ENCODE results near the gene TMEM80.

Gene TMEM80

DNA sequence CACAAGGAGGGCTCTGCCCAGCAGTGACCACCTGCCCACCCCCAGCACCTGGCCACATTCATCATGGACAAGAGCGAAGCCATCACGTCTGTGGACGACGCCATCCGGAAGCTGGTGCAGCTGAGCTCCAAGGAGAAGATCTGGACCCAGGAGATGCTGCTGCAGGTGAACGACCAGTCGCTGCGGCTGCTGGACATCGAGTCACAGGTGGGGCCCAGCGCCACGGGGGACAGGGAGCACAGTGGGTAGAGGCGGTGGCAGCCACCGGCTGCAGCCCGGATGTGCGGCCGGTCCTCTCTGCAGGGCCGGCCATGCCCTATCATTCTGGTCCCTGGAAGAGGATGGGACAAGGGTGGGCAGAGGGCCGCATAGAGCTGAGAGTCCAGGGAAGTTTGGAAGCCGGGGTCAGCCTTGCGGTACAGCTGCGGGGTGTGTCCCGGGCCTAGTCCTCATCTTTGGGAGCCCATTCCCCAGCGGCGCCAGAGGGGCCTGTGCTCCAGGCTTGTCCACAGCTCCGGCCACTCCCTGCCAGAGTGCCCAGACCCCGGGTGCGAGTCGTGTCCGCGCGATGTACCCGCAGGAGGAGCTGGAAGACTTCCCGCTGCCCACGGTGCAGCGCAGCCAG is 24.5 kb downstream of the TMEM80 start:
- peaks cover 3 to 54% (median 27%) of the 10 kb centered on the region in 3 experiments for H3K27me3 ChIP-seq (ENCODE audit: control insufficient read depth in 3 of 3, insufficient read depth in 3 of 3, low read depth in 1 of 3, low read length in 3 of 3)
- peak overlapping the region; percentile 81 for H2BK15ac ChIP-seq (ENCODE audit: low read length)
- peak overlapping the region; percentile 82 for H2BK5ac ChIP-seq (ENCODE audit: low read length)
- WGBS, 2 donors (ENCODE audit: extremely low coverage in 2 of 2, insufficient read length in 2 of 2, insufficient replicate concordance in 1 of 2), result no CpG with 5 or more reads among the region's 35 CpGs
- peak overlapping the region; percentile 91 for H3K23ac ChIP-seq (ENCODE audit: low read depth, low read length, poor library complexity)
- peak overlapping the region; percentile 17 for H4K8ac ChIP-seq (ENCODE audit: low read depth, low read length)
- no peak overlapping the region for H3K14ac ChIP-seq (ENCODE audit: low read length)
- H3K18ac ChIP-seq (ENCODE audit: low read length), result peak overlapping the region; percentile 92
- peaks cover 0 to 5% of the 10 kb centered on the region in 2 donors for H3K4me1 ChIP-seq (ENCODE audit: control insufficient read depth in 2 of 2, insufficient read depth in 1 of 2, low read depth in 1 of 2, low read length in 2 of 2)
- peak overlapping the region; percentile 79 for H2AFZ ChIP-seq (ENCODE audit: low read length)
- peak overlapping the region; percentile 72 for H2BK120ac ChIP-seq (ENCODE audit: low read depth, low read length)
- H2BK12ac ChIP-seq (ENCODE audit: low read length), result no peak overlapping the region
- H3K4me3 ChIP-seq (ENCODE audit: low read length in 2 of 2), result peak overlapping the region in 1 of 2 donors; percentile 66
- no peaks in the 10 kb centered on the region for H3K36me3 ChIP-seq (replicated peaks in 1 of 2; ENCODE audit: control insufficient read depth in 2 of 2, insufficient read depth in 2 of 2, low read length in 2 of 2)
- no peaks in the 10 kb centered on the region for H3K9me3 ChIP-seq (replicated peaks in 1 of 2; ENCODE audit: control insufficient read depth in 2 of 2, insufficient read depth in 1 of 2, low read depth in 1 of 2, low read length in 2 of 2)
- H3K27ac ChIP-seq (replicated peaks; ENCODE audit: low read length), result no peak overlapping the region
- no peaks in the 10 kb centered on the region for H3K79me1 ChIP-seq (ENCODE audit: low read depth, low read length)
- H2AK5ac ChIP-seq (ENCODE audit: low read depth, low read length), result peak overlapping the region; percentile 97
- peak overlapping the region; percentile 70 for H3K9ac ChIP-seq (ENCODE audit: low read depth, low read length, poor library complexity)
- H3K4ac ChIP-seq (ENCODE audit: low read length), result peak overlapping the region; percentile 89
- H4K91ac ChIP-seq (ENCODE audit: low read depth, low read length, poor library complexity), result peak overlapping the region; percentile 43
- H3K4me2 ChIP-seq (ENCODE audit: insufficient read depth, low read length, poor library complexity, severe bottlenecking), result peak overlapping the region; percentile 45
- DNase-seq (ENCODE audit: low spot score), result no peak

DNA sequence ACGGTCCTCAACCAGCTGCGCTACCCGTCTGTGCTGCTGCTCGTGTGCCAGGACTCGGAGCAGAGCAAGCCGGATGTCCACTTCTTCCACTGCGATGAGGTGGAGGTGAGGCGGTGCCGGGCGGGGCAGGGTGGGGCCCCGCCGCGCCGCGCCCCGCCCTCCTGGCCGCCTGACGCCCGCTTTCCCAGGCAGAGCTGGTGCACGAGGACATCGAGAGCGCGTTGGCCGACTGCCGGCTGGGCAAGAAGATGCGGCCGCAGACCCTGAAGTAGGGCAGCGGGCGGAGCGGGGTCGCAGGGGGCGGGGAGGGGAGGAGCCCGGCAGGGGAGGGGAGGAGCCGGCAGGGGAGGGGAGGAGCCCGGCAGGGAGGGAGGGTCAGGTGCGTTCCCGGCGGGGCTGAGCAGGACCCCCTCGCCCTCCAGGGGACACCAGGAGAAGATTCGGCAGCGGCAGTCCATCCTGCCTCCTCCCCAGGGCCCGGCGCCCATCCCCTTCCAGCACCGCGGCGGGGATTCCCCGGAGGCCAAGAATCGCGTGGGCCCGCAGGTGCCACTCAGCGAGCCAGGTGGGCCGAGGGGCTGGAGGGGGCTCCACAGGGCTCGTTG is 25.1 kb downstream of the TMEM80 start:
- Histone ChIP-seq H3K23ac (ENCODE audit: low read depth, low read length, poor library complexity) (peak overlapping the region; percentile 91), H3K79me1 (ENCODE audit: low read depth, low read length) (no peaks in the 10 kb centered on the region), H4K8ac (ENCODE audit: low read depth, low read length) (no peak overlapping the region), H3K18ac (ENCODE audit: low read length) (peak overlapping the region; percentile 92), H3K27ac (replicated peaks; ENCODE audit: low read length) (no peak overlapping the region), H2AFZ (ENCODE audit: low read length) (peak overlapping the region; percentile 79), H2BK15ac (ENCODE audit: low read length) (peak overlapping the region; percentile 81), H2AK5ac (ENCODE audit: low read depth, low read length) (peak overlapping the region; percentile 97), H3K14ac (ENCODE audit: low read length) (no peak overlapping the region), H2BK5ac (ENCODE audit: low read length) (peak overlapping the region; percentile 82), H3K9me3 (replicated peaks in 1 of 2; ENCODE audit: control insufficient read depth in 2 of 2, insufficient read depth in 1 of 2, low read depth in 1 of 2, low read length in 2 of 2) (no peaks in the 10 kb centered on the region), H2BK12ac (ENCODE audit: low read length) (peak overlapping the region; percentile 22), H4K91ac (ENCODE audit: low read depth, low read length, poor library complexity) (peak overlapping the region; percentile 43), H3K9ac (ENCODE audit: low read depth, low read length, poor library complexity) (peak overlapping the region; percentile 50), H3K4me2 (ENCODE audit: insufficient read depth, low read length, poor library complexity, severe bottlenecking) (peak overlapping the region; percentile 45), H3K4ac (ENCODE audit: low read length) (peak overlapping the region; percentile 89), H2BK120ac (ENCODE audit: low read depth, low read length) (peak overlapping the region; percentile 72), H3K27me3 (ENCODE audit: control insufficient read depth in 3 of 3, insufficient read depth in 3 of 3, low read depth in 1 of 3, low read length in 3 of 3) (peaks cover 3 to 61% (median 34%) of the 10 kb centered on the region in 3 experiments), H3K36me3 (replicated peaks in 1 of 2; ENCODE audit: control insufficient read depth in 2 of 2, insufficient read depth in 2 of 2, low read length in 2 of 2) (no peaks in the 10 kb centered on the region), H3K4me1 (ENCODE audit: control insufficient read depth in 2 of 2, insufficient read depth in 1 of 2, low read depth in 1 of 2, low read length in 2 of 2) (peaks cover 3 to 7% of the 10 kb centered on the region in 2 donors), H3K4me3 (ENCODE audit: low read length in 2 of 2) (peak overlapping the region in 1 of 2 donors; percentile 66)
- peak; percentile 56 for DNase-seq (ENCODE audit: low spot score)
- WGBS, 2 donors (ENCODE audit: extremely low coverage in 2 of 2, insufficient read length in 2 of 2, insufficient replicate concordance in 1 of 2), result no CpG with 5 or more reads among the region's 53 CpGs

- Histone ChIP-seq H3K36me3 (replicated peaks in 1 of 2; ENCODE audit: control insufficient read depth in 2 of 2, insufficient read depth in 2 of 2, low read length in 2 of 2) (no peaks in the 10 kb centered on the region), H3K18ac (ENCODE audit: low read length) (peak overlapping the region; percentile 71), H3K4me1 (ENCODE audit: control insufficient read depth in 2 of 2, insufficient read depth in 1 of 2, low read depth in 1 of 2, low read length in 2 of 2) (peaks cover 3 to 7% of the 10 kb centered on the region in 2 donors), H4K8ac (ENCODE audit: low read depth, low read length) (no peak overlapping the region), H3K4ac (ENCODE audit: low read length) (no peak overlapping the region), H2BK5ac (ENCODE audit: low read length) (no peak overlapping the region), H3K9me3 (replicated peaks in 1 of 2; ENCODE audit: control insufficient read depth in 2 of 2, insufficient read depth in 1 of 2, low read depth in 1 of 2, low read length in 2 of 2) (no peaks in the 10 kb centered on the region), H2BK12ac (ENCODE audit: low read length) (no peak overlapping the region), H3K23ac (ENCODE audit: low read depth, low read length, poor library complexity) (peak overlapping the region; percentile 93), H2AK5ac (ENCODE audit: low read depth, low read length) (peak overlapping the region; percentile 97), H3K9ac (ENCODE audit: low read depth, low read length, poor library complexity) (no peak overlapping the region), H3K4me3 (ENCODE audit: low read length in 2 of 2) (no peak overlapping the region), H4K91ac (ENCODE audit: low read depth, low read length, poor library complexity) (no peak overlapping the region), H3K79me1 (ENCODE audit: low read depth, low read length) (no peaks in the 10 kb centered on the region), H3K4me2 (ENCODE audit: insufficient read depth, low read length, poor library complexity, severe bottlenecking) (no peak overlapping the region), H3K27ac (replicated peaks; ENCODE audit: low read length) (no peak overlapping the region), H2AFZ (ENCODE audit: low read length) (peak overlapping the region; percentile 35), H2BK15ac (ENCODE audit: low read length) (peak overlapping the region; percentile 58), H3K27me3 (ENCODE audit: control insufficient read depth in 3 of 3, insufficient read depth in 3 of 3, low read depth in 1 of 3, low read length in 3 of 3) (peaks cover 3 to 66% (median 39%) of the 10 kb centered on the region in 3 experiments), H2BK120ac (ENCODE audit: low read depth, low read length) (no peak overlapping the region), H3K14ac (ENCODE audit: low read length) (peak overlapping the region; percentile 56)
- DNase-seq (ENCODE audit: low spot score), result no peak
- WGBS, 2 donors (ENCODE audit: extremely low coverage in 2 of 2, insufficient read length in 2 of 2, insufficient replicate concordance in 1 of 2), result no CpG with 5 or more reads among the region's 28 CpGs
These were observed 25.7 kb downstream of the TMEM80 start for GRCh38 chr11:721247-721740.

- Histone ChIP-seq H2BK15ac (ENCODE audit: low read length) (peak overlapping the region; percentile 58), H2BK12ac (ENCODE audit: low read length) (no peak overlapping the region), H3K79me1 (ENCODE audit: low read depth, low read length) (no peaks in the 10 kb centered on the region), H3K9ac (ENCODE audit: low read depth, low read length, poor library complexity) (no peak overlapping the region), H3K4me3 (ENCODE audit: low read length in 2 of 2) (no peak overlapping the region), H3K18ac (ENCODE audit: low read length) (peak overlapping the region; percentile 83), H3K36me3 (replicated peaks in 1 of 2; ENCODE audit: control insufficient read depth in 2 of 2, insufficient read depth in 2 of 2, low read length in 2 of 2) (no peaks in the 10 kb centered on the region), H3K27me3 (ENCODE audit: control insufficient read depth in 3 of 3, insufficient read depth in 3 of 3, low read depth in 1 of 3, low read length in 3 of 3) (peaks cover 6 to 71% (median 45%) of the 10 kb centered on the region in 3 experiments), H3K4ac (ENCODE audit: low read length) (no peak overlapping the region), H4K8ac (ENCODE audit: low read depth, low read length) (no peak overlapping the region), H2BK5ac (ENCODE audit: low read length) (no peak overlapping the region), H3K27ac (replicated peaks; ENCODE audit: low read length) (no peak overlapping the region), H2BK120ac (ENCODE audit: low read depth, low read length) (no peak overlapping the region), H2AK5ac (ENCODE audit: low read depth, low read length) (peak overlapping the region; percentile 97), H3K4me2 (ENCODE audit: insufficient read depth, low read length, poor library complexity, severe bottlenecking) (no peak overlapping the region), H4K91ac (ENCODE audit: low read depth, low read length, poor library complexity) (peak overlapping the region; percentile 30), H3K23ac (ENCODE audit: low read depth, low read length, poor library complexity) (peak overlapping the region; percentile 93), H2AFZ (ENCODE audit: low read length) (no peak overlapping the region), H3K14ac (ENCODE audit: low read length) (peak overlapping the region; percentile 56), H3K9me3 (replicated peaks in 1 of 2; ENCODE audit: control insufficient read depth in 2 of 2, insufficient read depth in 1 of 2, low read depth in 1 of 2, low read length in 2 of 2) (no peaks in the 10 kb centered on the region), H3K4me1 (ENCODE audit: control insufficient read depth in 2 of 2, insufficient read depth in 1 of 2, low read depth in 1 of 2, low read length in 2 of 2) (peaks cover 3 to 11% of the 10 kb centered on the region in 2 donors)
- DNase-seq (ENCODE audit: low spot score), result no peak
- WGBS, 2 donors (ENCODE audit: extremely low coverage in 2 of 2, insufficient read length in 2 of 2, insufficient replicate concordance in 1 of 2), result no CpG with 5 or more reads among the region's 33 CpGs
These were observed 26.2 kb downstream of the TMEM80 start for GRCh38 chr11:721741-722345.
